BE2C (cell line): ENCODE results near the gene JSRP1.

ENCODE experiments used
- DNase-seq: peaks from one replicate; pipeline ENCODE4 v3.0.0-alpha.2; 2020
- H3K27me3 ChIP-seq: fragments of 250-450 bp; sonication (Bioruptor Pico); 2 replicates; pipeline ENCODE4 v1.5.1; 2020; ENCODE audit warnings: mild to moderate bottlenecking
- H3K36me3 ChIP-seq: fragments of 250-450 bp; sonication (Bioruptor Pico); 2 replicates; pipeline ENCODE4 v1.5.1; 2020; ENCODE audit warnings: mild to moderate bottlenecking
- H3K4me1 ChIP-seq: fragments of 250-450 bp; sonication (Bioruptor Pico); 2 replicates; pipeline ENCODE4 v1.5.1; 2020
- H3K4me3 ChIP-seq: 2 replicates; pipeline ENCODE4 v1.5.1; 2011; ENCODE audit warnings: low read depth, low read length
- H3K9me3 ChIP-seq: fragments of 250-450 bp; sonication (Bioruptor Pico); 2 replicates; pipeline ENCODE4 v1.5.1; 2020
- TF ChIP-seq, protein P1 (sequence below): IDR thresholded peaks from 2 replicates; pipeline ENCODE4 v1.5.1; 2012; ENCODE audit warnings: mild to moderate bottlenecking, low read depth, low read length

JSRP1 gene

DNA sequence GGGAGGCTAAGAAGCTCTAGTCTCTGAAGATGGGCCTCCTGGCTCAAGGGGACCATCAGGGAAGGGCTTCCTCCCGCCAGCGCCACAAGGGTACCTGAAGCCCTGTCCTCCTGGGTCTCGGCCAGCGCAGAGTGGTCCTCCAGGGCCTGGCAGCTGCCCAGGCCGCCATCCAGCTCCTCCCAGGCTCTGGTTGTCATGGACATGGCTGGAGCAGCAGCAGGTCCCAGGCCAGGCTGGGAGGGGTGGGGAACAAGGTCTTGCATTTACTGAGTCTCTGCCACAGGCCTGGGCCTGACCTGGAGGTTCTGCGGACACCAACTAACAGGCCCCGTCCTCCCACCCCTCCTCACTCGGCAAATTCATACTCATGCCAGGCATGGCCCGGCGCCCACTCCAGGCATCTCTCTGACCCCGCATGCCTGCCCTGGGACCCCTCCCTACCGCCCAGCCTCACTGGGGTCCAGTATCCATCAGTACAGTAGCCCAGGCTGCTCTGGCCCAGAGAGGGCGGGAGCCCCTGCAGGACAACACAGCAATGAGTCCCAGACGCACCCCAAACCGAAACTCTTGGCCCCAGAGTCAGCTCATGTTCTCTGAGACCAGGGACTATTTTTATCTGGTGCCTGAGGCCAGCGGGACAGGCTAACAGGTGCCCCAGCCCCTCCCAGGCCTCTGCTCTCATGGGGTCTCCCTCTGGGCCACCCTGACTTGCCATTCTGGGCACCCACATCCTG lies 938 bp downstream of the JSRP1 start:
- Histone ChIP-seq H3K9me3 (no peaks in the 10 kb centered on the region), H3K4me3 (no peak overlapping the region), H3K4me1 (no peaks in the 10 kb centered on the region), H3K27me3 (no peaks in the 10 kb centered on the region), H3K36me3 (peaks cover 5% of the 10 kb centered on the region; the same call in 1 of the 2 replicates)
- peak; percentile 35 for DNase-seq
- TF ChIP-seq, protein P1, sequence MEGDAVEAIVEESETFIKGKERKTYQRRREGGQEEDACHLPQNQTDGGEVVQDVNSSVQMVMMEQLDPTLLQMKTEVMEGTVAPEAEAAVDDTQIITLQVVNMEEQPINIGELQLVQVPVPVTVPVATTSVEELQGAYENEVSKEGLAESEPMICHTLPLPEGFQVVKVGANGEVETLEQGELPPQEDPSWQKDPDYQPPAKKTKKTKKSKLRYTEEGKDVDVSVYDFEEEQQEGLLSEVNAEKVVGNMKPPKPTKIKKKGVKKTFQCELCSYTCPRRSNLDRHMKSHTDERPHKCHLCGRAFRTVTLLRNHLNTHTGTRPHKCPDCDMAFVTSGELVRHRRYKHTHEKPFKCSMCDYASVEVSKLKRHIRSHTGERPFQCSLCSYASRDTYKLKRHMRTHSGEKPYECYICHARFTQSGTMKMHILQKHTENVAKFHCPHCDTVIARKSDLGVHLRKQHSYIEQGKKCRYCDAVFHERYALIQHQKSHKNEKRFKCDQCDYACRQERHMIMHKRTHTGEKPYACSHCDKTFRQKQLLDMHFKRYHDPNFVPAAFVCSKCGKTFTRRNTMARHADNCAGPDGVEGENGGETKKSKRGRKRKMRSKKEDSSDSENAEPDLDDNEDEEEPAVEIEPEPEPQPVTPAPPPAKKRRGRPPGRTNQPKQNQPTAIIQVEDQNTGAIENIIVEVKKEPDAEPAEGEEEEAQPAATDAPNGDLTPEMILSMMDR: no peak

DNA sequence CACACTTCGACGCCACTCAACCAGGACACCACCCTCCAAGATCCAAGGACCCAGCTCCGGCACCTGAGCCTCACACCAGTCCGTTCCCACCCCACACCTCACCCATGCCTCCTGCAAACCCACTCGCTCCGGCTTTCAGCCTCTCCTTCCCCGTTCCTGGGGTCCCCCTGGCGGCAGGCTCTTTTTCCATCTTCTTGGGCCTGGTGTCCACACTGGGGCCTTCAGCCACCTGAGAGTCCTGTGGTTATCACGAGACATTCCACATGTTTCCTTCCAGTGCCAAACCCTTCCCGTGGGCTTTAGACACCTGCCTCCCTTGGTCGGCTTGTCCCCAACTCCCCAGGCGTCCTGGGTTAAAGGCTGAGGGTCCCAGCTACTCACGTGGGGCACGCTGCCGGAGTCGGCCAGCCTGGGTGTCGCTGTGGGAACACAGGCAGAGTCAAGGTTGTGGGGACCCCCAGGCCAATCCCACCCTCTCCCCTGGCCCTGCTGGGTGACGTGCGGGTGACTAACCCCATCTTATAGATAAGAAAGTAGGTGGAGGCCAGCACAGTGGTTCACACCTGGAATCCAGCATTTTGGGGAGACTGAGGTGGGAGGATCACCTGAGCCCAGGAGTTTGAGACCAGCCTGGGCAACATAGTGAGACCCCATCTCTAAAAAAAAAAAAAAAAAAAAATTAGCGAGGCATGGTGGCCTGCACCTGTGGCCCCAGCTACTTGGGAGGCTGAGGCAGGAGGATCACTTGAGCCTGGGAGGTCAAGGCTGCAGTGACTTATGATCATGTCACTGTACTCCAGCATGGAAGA lies 1.9 kb downstream of the JSRP1 start:
- Histone ChIP-seq H3K36me3 (peaks cover 12% of the 10 kb centered on the region; the same call in 1 of the 2 replicates), H3K4me1 (no peaks in the 10 kb centered on the region), H3K27me3 (no peaks in the 10 kb centered on the region), H3K4me3 (no peak overlapping the region), H3K9me3 (no peaks in the 10 kb centered on the region)
- TF ChIP-seq, protein P1: no peak
- no peak for DNase-seq

DNA sequence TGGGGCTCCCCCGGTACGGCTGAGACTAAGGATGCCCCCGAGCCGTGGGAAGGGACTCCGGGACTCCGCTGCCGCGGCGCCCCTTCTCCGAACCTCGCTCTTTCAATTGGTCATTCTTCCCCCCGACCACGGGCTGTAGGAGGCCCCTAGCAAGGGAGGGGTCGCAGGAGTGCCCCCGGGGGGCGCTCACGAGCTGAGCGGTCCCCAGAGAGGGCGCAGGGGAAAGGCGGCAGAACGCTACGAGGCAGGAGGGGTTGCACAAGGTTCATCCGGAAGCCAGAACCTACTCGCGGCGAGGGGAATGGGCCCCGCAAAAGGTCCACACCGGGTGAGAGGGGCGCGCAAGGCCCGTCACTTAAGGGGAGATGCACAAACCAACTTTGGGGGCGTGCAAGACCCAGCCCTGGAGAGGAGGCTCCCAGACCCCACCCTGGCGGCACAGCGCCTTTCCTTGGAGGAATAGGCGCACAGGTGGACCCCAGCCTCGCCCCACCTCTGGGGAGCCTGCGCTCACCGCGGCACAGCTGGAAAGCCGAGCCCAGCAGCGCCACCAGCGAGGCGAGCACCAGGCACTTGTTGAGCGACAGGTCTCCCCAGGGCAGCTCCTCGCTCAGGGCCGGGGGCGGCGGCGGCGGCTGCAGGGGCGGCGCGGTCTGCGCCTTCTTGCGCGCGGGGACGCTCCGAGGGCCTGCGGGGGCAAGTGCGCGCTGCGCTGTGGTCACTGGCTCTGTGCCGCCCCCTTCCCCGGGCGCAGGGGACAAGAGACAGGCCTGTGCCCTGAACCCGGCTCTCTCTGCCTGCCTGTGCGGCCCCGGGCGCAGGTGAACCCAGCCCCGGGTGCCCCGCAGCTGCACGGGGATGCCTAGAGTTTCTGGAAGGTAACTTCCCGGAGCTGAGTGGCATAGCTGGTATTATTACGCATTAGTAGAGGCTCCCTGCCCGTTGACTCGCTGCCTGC lies 2.8 kb downstream of the JSRP1 start:
- H3K36me3 ChIP-seq: peaks cover 19% of the 10 kb centered on the region
- H3K27me3 ChIP-seq: no peaks in the 10 kb centered on the region
- no peak overlapping the region for H3K4me3 ChIP-seq
- H3K9me3 ChIP-seq: no peaks in the 10 kb centered on the region
- TF ChIP-seq, protein P1: 0 out of 2 replicates have a peak, but pooled peaks have one; percentile 10
- no peaks in the 10 kb centered on the region for H3K4me1 ChIP-seq
- DNase-seq: peak; percentile 15

DNA sequence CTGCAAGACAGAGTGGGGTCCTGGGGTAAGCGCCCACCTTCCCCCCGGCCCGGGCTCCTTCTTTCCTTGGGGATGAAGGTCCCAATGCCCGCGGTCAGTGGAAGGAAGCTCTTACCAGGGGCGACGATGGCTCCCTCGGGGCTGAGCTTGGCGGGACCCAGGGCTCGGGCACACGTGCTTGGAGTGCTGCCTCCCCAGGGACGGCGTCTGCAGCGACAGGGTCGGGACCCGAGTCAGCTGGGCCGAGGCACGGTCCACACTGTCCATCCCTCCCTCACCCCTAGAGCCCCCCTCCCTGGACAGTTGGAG lies 3.5 kb downstream of the JSRP1 start:
- H3K9me3 ChIP-seq: no peaks in the 10 kb centered on the region
- no peaks in the 10 kb centered on the region for H3K4me1 ChIP-seq
- peaks cover 21% of the 10 kb centered on the region for H3K36me3 ChIP-seq
- TF ChIP-seq, protein P1: no peak
- peak; percentile 21 for DNase-seq
- no peak overlapping the region for H3K4me3 ChIP-seq
- H3K27me3 ChIP-seq: no peaks in the 10 kb centered on the region

DNA sequence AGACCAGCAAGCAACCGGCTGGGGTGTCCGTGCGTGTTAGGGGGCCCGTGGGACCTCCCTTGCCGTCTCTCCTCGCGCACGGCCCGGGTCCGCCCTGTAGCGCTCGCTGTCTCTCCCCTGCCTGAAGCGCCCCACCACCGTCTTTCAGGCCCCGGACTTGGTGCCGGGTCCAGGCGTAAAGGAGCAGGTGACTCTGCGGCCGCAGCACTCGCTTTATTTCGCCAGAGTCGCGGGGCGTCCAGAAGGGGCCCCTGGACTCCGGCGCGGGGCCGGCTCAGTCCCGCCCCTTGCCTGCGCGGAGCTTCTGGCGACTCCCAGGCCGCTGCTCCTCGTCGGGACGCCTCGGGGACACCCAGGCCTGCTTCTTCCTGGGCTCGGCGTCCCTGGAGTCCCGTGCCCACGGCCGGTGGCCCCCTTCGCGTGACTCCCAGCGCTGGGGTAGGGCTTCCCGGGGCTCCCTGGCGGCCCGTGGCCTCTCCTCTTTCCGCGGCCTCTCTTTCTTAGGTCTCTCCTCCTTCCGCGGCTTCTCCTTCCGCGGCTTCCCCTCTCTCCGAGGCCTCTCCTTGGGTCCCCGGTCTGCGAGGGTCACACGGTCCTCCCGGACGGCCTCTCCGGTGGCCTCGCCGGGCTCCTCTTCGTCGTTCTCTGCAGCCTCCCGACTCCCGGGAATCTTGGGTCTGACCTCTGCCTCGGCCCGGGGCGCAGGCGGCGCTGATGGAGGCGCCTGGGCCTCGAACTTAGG lies 4.0 kb downstream of the JSRP1 start:
- TF ChIP-seq, protein P1: no peak
- peaks cover 26% of the 10 kb centered on the region for H3K36me3 ChIP-seq
- H3K9me3 ChIP-seq: no peaks in the 10 kb centered on the region
- no peaks in the 10 kb centered on the region for H3K27me3 ChIP-seq
- H3K4me1 ChIP-seq: no peaks in the 10 kb centered on the region
- peak; percentile 15 for DNase-seq
- no peak overlapping the region for H3K4me3 ChIP-seq
